GM21367 (cell line): ENCODE results near the gene BMP15.

Experiments used
- ATAC-seq: cut with Tn5 transposase; IDR thresholded peaks from one replicate; pipeline ENCODE4 v1.9.1; 2021; ENCODE audit not compliant: unreplicated experiment

Gene BMP15

GRCh38 chrX:50910685-50911176 is at the start of gene BMP15:
TSS of gene BMP15 (plus strand) at chrX:50910735. CDS start at chrX:50910784, 49 bp downstream.
- ATAC-seq, result no peak

GRCh38 chrX:50863471-50863870 is 47.1 kb upstream of the BMP15 start:
- no peak for ATAC-seq

GRCh38 chrX:50865311-50865710 is 45.2 kb upstream of the BMP15 start:
- no peak for ATAC-seq

- no peak for ATAC-seq
Observed at GRCh38 chrX:50871922-50872453, 38.5 kb upstream of the BMP15 start.

GRCh38 chrX:50874876-50875275 is 35.7 kb upstream of the BMP15 start:
- ATAC-seq, result no peak

- no peak for ATAC-seq
Observed at GRCh38 chrX:50876551-50876950, 34.0 kb upstream of the BMP15 start.

- no peak for ATAC-seq
Observed at GRCh38 chrX:50877310-50877709, 33.2 kb upstream of the BMP15 start.

- ATAC-seq, result no peak
Observed at GRCh38 chrX:50881028-50881427, 29.5 kb upstream of the BMP15 start.

GRCh38 chrX:50888884-50889283 is 21.7 kb upstream of the BMP15 start:
- no peak for ATAC-seq

GRCh38 chrX:50889582-50889981 is 21.0 kb upstream of the BMP15 start:
- ATAC-seq, result no peak

- ATAC-seq, result no peak
Observed at GRCh38 chrX:50893047-50893446, 17.5 kb upstream of the BMP15 start.

GRCh38 chrX:50893466-50893865 is 17.1 kb upstream of the BMP15 start:
- no peak for ATAC-seq

- ATAC-seq, result no peak
Observed at GRCh38 chrX:50905334-50905733, 5.2 kb upstream of the BMP15 start.

- no peak for ATAC-seq
Observed at GRCh38 chrX:50913520-50913919, 3.0 kb downstream of the BMP15 start.

- ATAC-seq, result no peak
Observed at GRCh38 chrX:50920132-50920531, 9.6 kb downstream of the BMP15 start.

- ATAC-seq, result no peak
Observed at GRCh38 chrX:50927127-50927526, 16.6 kb downstream of the BMP15 start.

GRCh38 chrX:50941638-50942037 is 31.1 kb downstream of the BMP15 start:
- ATAC-seq, result no peak

- ATAC-seq, result no peak
Observed at GRCh38 chrX:50942471-50942870, 31.9 kb downstream of the BMP15 start.

- ATAC-seq, result no peak
Observed at GRCh38 chrX:50952406-50952805, 41.9 kb downstream of the BMP15 start.

GRCh38 chrX:50953832-50954231 is 43.3 kb downstream of the BMP15 start:
- ATAC-seq, result no peak

GRCh38 chrX:50962156-50962555 is 51.6 kb downstream of the BMP15 start:
- ATAC-seq, result no peak

GRCh38 chrX:50963842-50964241 is 53.3 kb downstream of the BMP15 start:
- no peak for ATAC-seq
